ENCODE measurements around the gene TUFM. TPM values are rescaled to one million over a fixed set of nuclear protein-coding genes. Genes with fewer than 3 reads are reported as not detected.
"Not testable (repeated sequence)": the region's sequence is repeated elsewhere in the genome, so short reads cannot be mapped to it uniquely, and the experiment has no call there.

TUFM gene
- total RNA-seq, 3 donors from 2014 or later = 97.9 to 103 (median 98.4) TPM

DNA sequence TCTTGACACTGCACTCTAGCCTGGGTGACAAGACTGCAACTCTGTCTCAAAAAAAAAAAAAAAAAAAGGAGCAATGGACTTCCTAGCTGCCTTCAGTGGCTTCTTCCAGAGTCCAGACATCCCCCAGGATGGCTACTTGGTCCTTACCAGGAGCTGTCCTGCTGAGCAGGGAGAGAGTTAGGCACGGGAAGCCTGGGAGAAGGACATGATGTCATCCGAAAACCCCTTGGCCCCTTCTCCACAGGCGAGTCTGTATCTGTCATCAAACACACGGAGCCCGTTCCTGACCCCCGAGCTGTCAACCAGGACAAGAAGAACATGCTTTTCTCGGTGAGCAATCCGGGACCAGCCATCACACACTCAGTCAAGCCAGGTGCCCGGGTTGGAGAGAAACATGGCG is 40.8 kb upstream of the TUFM start:
- no peak for DNase-seq (ENCODE audit: low spot score in 2 of 2)
- Histone ChIP-seq H3K27ac (no peak overlapping the region), H3K9me3 (no peaks in the 10 kb centered on the region), H3K4me3 (no peak overlapping the region), H3K36me3 (no peaks in the 10 kb centered on the region), H3K4me1 (no peaks in the 10 kb centered on the region), H3K27me3 (no peaks in the 10 kb centered on the region)
- intact Hi-C loops (cut with DNase I; ENCODE audit: low total_unique reads) = no loop called here
- TF ChIP-seq POLR2A (IDR thresholded peaks at IDR 0.05) = no peak
- no peak for TF ChIP-seq CTCF (IDR thresholded peaks at IDR 0.05)
- TF ChIP-seq POLR2AphosphoS5 (IDR thresholded peaks at IDR 0.05) = no peak

GRCh38 chr16:28884045-28884444 is 37.9 kb upstream of the TUFM start:
- Histone ChIP-seq H3K4me3 (no peak overlapping the region), H3K9me3 (no peaks in the 10 kb centered on the region), H3K36me3 (no peaks in the 10 kb centered on the region), H3K27me3 (no peaks in the 10 kb centered on the region), H3K27ac (no peak overlapping the region), H3K4me1 (peaks cover 0 to 3% of the 10 kb centered on the region in 2 donors)
- TF ChIP-seq POLR2AphosphoS5 (IDR thresholded peaks at IDR 0.05) (no peak), POLR2A (IDR thresholded peaks at IDR 0.05) (no peak), CTCF (IDR thresholded peaks at IDR 0.05) (no peak)
- DNase-seq (ENCODE audit: low spot score in 2 of 2) = no peak
- intact Hi-C loops (cut with DNase I; ENCODE audit: low total_unique reads) = no loop called here

GRCh38 chr16:28883221-28883996 is 37.3 kb upstream of the TUFM start:
- Histone ChIP-seq H3K27me3 (no peaks in the 10 kb centered on the region), H3K27ac (no peak overlapping the region), H3K4me1 (peaks cover 0 to 4% of the 10 kb centered on the region in 2 donors), H3K36me3 (no peaks in the 10 kb centered on the region), H3K4me3 (no peak overlapping the region), H3K9me3 (no peaks in the 10 kb centered on the region)
- no peak for TF ChIP-seq POLR2A (IDR thresholded peaks at IDR 0.05)
- TF ChIP-seq POLR2AphosphoS5 (IDR thresholded peaks at IDR 0.05) = no peak
- TF ChIP-seq CTCF (IDR thresholded peaks at IDR 0.05) = no peak
- no peak for DNase-seq (ENCODE audit: low spot score in 2 of 2)
- intact Hi-C loops (cut with DNase I; ENCODE audit: low total_unique reads) = no loop called here

DNA sequence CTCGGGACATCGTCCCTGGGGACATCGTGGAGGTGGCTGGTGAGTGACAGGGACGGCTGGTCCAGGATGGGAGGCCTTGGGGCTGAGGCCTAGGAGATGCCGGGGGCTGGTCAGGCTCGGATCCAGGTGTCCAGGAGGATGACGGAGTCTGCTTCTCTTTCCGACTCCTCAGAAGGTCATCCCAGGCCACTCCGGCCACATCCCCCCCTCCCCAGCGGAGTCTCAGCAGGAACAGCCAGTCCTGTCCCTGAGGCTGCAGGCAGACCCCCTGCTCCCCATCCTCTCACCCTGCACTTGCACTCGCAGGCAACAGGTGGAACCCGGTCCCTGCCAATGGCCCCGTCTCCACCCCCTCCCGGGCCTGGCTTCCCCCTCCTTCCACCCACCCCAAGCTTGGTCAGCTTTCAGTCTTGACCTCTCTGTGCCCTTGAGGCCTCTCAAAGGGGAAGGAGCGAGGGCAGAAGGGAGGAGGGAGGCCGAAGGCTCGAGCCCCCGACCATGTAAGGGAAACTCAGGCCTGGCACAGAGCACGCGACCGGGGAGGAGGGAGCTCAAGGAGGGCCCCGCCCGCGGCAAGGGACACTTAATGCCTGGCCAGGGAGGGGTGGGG is 36.5 kb upstream of the TUFM start:
- no peak overlapping the region for H3K4me3 ChIP-seq
- intact Hi-C loops (cut with DNase I; ENCODE audit: low total_unique reads) = no loop called here
- no peaks in the 10 kb centered on the region for H3K27me3 ChIP-seq
- no peaks in the 10 kb centered on the region for H3K36me3 ChIP-seq
- H3K27ac ChIP-seq = no peak overlapping the region
- DNase-seq (ENCODE audit: low spot score in 2 of 2) = no peak
- H3K4me1 ChIP-seq = peaks cover 0 to 4% of the 10 kb centered on the region in 2 donors
- no peaks in the 10 kb centered on the region for H3K9me3 ChIP-seq
- TF ChIP-seq POLR2AphosphoS5 (IDR thresholded peaks at IDR 0.05) = no peak
- no peak for TF ChIP-seq POLR2A (IDR thresholded peaks at IDR 0.05)
- TF ChIP-seq CTCF (IDR thresholded peaks at IDR 0.05) = no peak

GRCh38 chr16:28881565-28881964 is 35.4 kb upstream of the TUFM start:
- intact Hi-C loops (cut with DNase I; ENCODE audit: low total_unique reads); H3K27ac ChIP-seq; DNase-seq (ENCODE audit: low spot score in 2 of 2); H3K4me1 ChIP-seq; H3K27me3 ChIP-seq; H3K4me3 ChIP-seq; H3K9me3 ChIP-seq; H3K36me3 ChIP-seq: not testable (repeated sequence)
